K562 (cell line): ENCODE measurements around the gene CHD2. TPM values are rescaled to one million over a fixed set of nuclear protein-coding genes. Genes with fewer than 3 reads are reported as not detected.

Experiments
- CHD1 ChIP-seq: fragments of 200-600 bp; sonication (generic); IDR thresholded peaks from one replicate; pipeline ENCODE4 v1.6.1; 2012; ENCODE audit warnings: mild to moderate bottlenecking, moderate library complexity, low read length, inconsistent platforms
- CREM ChIP-seq: IDR thresholded peaks from 2 replicates; pipeline ENCODE4 v1.6.1; 2014; ENCODE audit warnings: antibody characterized with exemption, low read depth
- E2F8 ChIP-seq: fragments of 450-650 bp; IDR thresholded peaks from 2 replicates; pipeline ENCODE4 v1.7.1; 2018; ENCODE audit warnings: mild to moderate bottlenecking, low read depth; ENCODE audit not compliant: partially characterized antibody
- FOXO4 ChIP-seq: fragments of 450-650 bp; formaldehyde crosslinking; IDR thresholded peaks from 2 replicates; pipeline ENCODE4 v1.4.0; 2020; ENCODE audit warnings: mild to moderate bottlenecking, moderate library complexity
- MYC ChIP-seq, 2 experiments: fragments of 250-450 bp in 1 of 2; sonication (Bioruptor Pico) in 1 of 2; IDR thresholded peaks; 2 replicates each; pipeline versions ENCODE4 v1.5.1 to v1.6.1; 2012 to 2021; ENCODE audit warnings: low read depth in 2 of 2, borderline replicate concordance in 1 of 2, improper control_type of control experiment in 1 of 2, low read length in 1 of 2, mild to moderate bottlenecking in 1 of 2, moderate library complexity in 1 of 2
- NFXL1 ChIP-seq: fragments of 450-650 bp; formaldehyde crosslinking; IDR thresholded peaks from 2 replicates; pipeline ENCODE4 v1.4.0; 2021; ENCODE audit warnings: mild to moderate bottlenecking
- RBM39 ChIP-seq: fragments of 200-400 bp; formaldehyde crosslinking; optimal IDR thresholded peaks from 2 replicates; pipeline ENCODE3; 2018; ENCODE audit warnings: low read depth, low read length
- U2AF1 ChIP-seq: fragments of 200-400 bp; formaldehyde crosslinking; optimal IDR thresholded peaks from 2 replicates; pipeline ENCODE3; 2017; ENCODE audit warnings: mild to moderate bottlenecking, low read depth, low read length, moderate library complexity
- VEZF1 ChIP-seq: fragments of 200-800 bp; sonication (Bioruptor generic); IDR thresholded peaks from 2 replicates; pipeline ENCODE4 v1.6.1; 2017; ENCODE audit warnings: missing genetic modification characterization, missing compliant biosample characterization
- ZFP30 ChIP-seq: fragments of 250-450 bp; sonication (Bioruptor Pico); IDR thresholded peaks from 2 replicates; pipeline ENCODE4 v1.8.0; 2022; ENCODE audit warnings: moderate library complexity, mild to moderate bottlenecking, inconsistent platforms, borderline replicate concordance
- ZMIZ1 ChIP-seq, 2 experiments: fragments of 150-350 bp in 1 of 2; IDR thresholded peaks; 2 replicates each; pipeline ENCODE4 v1.6.1; 2012 to 2016; ENCODE audit warnings: low read depth in 2 of 2, low read length in 2 of 2, mild to moderate bottlenecking in 1 of 2, moderate library complexity in 1 of 2
- ZNF764 ChIP-seq: fragments of 250-450 bp; sonication (Bioruptor Pico); IDR thresholded peaks from 2 replicates; pipeline ENCODE4 v1.4.0; 2020; ENCODE audit warnings: low read depth, mild to moderate bottlenecking, moderate library complexity
- ZNF830 ChIP-seq: fragments of 250-450 bp; sonication (Bioruptor Pico); IDR thresholded peaks from 2 replicates; pipeline ENCODE4 v1.5.0; 2021; ENCODE audit warnings: mild to moderate bottlenecking
- polyA plus RNA-seq, 8 experiments: library from polyadenylated mRNA; depleted of rRNA in 4 of 8; stranded (reverse) in 5 of 8; unstranded in 3 of 8; fragments of >200 nt; fragmentation: Nextera tagmentation in 2 of 8; fragmentation: Illumina TruSeq in 1 of 8; extraction: Ambion mirVana in 2 of 8; extraction: Trizol in 1 of 8; gene quantifications; 2 replicates each; pipeline versions ENCODE4 v1.2.1 to v1.2.3, GENCODE V29; 2011 to 2014; ENCODE audit warnings: inconsistent platforms in 1 of 8, missing spikeins in 1 of 8
- total RNA-seq, 7 experiments: library from RNA; depleted of rRNA in 6 of 7; stranded (reverse); fragments of >200 nt in 6 of 7; fragmentation: Illumina TruSeq in 2 of 7; extraction: Trizol in 2 of 7; gene quantifications; 2 replicates each; pipeline versions ENCODE4 v1.2.1 to v1.2.3, GENCODE V29; 2011 to 2021; ENCODE audit warnings: low replicate concordance in 1 of 7
- TF ChIP-seq, protein P1 (sequence below): sonication (generic); formaldehyde crosslinking; IDR thresholded peaks from 2 replicates; pipeline ENCODE4 v1.4.0; 2020; ENCODE audit warnings: mild to moderate bottlenecking, missing genetic modification reagents

Gene CHD2
- total and polyA plus RNA-seq, 9 of the 15 experiments (the other 6 are each of a cell fraction or from before 2014, with no cell fraction given), result 38.9 to 70.8 (median 56.2) TPM

DNA sequence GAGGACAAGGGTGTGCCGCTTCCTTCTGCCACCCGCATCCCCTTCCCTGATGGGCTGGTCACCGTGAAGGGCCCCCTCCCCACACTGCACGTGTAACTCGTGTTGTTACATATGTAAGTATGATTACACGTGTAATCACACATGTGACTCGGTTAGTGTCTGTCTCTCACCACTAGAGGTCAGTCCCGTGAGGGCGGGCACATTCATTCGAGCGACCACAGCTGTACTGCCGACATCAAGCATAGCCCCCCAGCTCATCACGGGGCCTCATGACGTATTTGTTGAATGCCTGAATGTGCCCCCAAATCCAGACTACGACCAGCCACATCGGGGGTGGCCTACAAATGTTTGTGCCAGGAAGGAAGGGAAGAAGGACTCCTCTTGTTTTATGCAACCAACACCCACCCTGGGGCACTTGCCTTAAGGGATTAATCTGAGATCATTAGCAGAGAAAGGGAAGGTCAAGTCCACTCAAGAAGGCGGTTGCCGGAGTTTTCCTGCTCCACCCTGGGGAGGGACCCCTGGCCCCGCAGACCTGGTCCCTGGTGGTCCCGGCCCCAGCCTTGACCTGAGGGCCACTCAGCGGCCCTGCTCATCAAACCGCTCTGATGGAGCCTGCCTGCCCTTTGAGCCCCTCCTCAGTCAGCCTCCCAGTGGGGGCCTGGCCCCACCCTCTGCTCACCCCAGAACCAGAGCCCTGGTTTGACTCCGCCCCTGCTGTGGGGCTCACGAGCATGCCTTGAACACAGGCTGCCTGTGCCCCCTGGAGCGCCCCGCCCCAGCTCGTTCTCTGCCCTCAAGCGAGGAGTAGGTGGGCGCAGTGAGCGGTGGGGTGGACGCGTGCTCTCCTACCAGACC, 136.1 kb downstream of the CHD2 start (continued):
- TF ChIP-seq FOXO4 (CRISPR knock-in tag) (no peak), ZFP30 (CRISPR knock-in tag) (no peak), NFXL1 (CRISPR knock-in tag) (no peak), VEZF1 (CRISPR knock-in tag) (no peak), ZNF764 (CRISPR knock-in tag) (no peak), E2F8 (no peak), MYC (IDR thresholded peaks at IDR 0.05; ENCODE audit: low read depth, low read length) (peak; percentile 71), MYC (CRISPR knock-in tag; IDR thresholded peaks at IDR 0.05; ENCODE audit: borderline replicate concordance, low read depth) (no peak), CHD1 (no peak), ZMIZ1 (IDR thresholded peaks at IDR 0.05; ENCODE audit: low read depth in 2 of 2, low read length in 2 of 2) (no peak), ZNF830 (CRISPR knock-in tag) (no peak), U2AF1 (no peak), CREM (peak; percentile 73), RBM39 (no peak)
- TF ChIP-seq, protein P1, sequence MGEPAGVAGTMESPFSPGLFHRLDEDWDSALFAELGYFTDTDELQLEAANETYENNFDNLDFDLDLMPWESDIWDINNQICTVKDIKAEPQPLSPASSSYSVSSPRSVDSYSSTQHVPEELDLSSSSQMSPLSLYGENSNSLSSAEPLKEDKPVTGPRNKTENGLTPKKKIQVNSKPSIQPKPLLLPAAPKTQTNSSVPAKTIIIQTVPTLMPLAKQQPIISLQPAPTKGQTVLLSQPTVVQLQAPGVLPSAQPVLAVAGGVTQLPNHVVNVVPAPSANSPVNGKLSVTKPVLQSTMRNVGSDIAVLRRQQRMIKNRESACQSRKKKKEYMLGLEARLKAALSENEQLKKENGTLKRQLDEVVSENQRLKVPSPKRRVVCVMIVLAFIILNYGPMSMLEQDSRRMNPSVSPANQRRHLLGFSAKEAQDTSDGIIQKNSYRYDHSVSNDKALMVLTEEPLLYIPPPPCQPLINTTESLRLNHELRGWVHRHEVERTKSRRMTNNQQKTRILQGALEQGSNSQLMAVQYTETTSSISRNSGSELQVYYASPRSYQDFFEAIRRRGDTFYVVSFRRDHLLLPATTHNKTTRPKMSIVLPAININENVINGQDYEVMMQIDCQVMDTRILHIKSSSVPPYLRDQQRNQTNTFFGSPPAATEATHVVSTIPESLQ (CRISPR knock-in tag), result no peak
